Fibroblast of gingiva (primary cell): ENCODE measurements around the gene ZNF511.

Experiments
- DNase-seq: peaks from one replicate; pipeline ENCODE4 v3.0.0-alpha.2; 2011; ENCODE audit warnings: low read depth

ZNF511 gene

DNA sequence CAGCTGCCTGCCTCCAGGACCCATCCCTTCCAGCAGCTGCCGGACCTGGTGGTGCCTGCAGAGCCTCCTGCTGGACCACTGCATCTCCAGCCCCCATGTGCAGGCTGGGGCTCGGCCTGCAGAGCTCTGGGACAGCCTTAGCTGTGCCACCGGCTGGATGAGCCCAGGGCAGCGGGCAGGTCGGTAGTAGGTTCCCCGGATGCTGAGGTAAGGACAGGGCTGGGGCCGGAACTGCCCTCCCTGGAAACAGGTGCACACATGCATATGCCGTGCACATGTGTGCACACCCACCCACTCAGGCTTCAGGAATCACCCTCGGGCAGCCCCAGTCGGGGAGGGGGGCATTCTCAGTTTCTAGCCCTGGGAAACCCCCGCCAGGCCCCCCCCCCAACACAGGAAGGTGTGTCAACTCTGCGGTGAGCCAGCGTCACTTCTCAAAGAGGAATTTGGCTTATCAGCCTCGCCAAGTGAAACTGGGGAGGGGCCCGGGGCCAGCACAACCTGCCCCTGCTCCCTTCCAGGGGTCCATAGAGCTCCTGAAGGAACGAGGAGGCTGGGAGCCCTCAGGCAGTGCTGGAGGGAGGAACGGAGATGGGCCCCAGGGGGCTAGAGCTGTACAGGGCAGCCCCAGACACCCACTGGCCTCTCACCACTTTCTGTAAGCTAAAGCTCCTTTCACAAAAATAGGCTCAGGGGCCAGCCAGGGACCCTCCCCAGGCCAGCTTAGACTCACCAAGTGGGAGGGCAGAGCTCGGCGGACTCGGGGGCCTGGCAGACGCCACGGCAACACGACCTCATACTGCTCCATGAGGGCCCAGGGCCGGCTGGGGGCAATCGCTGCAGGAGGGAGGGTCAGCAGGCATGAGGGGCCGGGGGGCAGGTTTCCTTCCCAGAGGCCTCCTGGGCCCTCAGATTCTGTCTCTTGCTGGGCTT lies 33.7 kb upstream of the ZNF511 start:
- no peak for DNase-seq

DNA sequence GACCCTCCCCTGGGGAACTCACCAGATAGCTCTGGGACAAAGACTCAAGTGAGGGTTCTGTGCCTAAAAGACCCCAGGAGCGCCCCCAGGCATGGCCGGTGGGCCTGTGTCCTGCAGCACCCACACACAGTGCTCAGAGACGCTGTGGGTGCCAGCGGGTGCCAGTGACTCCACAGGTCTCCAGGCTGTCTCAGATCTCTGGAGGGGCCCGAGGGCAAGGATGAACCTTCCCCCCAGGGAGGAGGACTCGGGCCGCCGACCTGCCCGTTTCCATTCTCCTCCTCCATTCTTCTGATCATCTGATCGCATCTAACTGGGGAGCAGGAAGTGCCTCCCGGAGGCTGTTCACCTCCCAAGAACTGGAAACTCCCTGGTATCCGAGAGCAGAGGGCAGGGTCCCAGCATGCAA lies 33.0 kb upstream of the ZNF511 start:
- DNase-seq, result no peak

DNA sequence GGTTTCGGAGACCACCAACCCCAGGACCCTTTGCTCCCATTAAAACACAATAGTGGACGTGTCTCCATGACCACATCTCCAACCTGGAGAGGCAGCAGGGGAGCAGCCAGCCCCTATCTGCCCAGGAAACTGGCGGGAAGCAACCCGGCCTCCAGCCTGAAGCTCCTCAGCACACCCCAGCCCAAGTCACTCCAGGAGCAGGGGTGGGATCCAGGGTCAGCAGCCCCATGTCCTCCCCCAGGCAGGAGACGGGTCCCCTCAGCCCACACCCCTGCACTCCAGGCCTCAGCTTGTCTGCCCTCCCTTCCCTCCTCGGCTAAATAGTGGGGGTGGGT lies 32.6 kb upstream of the ZNF511 start:
- DNase-seq, result no peak

DNA sequence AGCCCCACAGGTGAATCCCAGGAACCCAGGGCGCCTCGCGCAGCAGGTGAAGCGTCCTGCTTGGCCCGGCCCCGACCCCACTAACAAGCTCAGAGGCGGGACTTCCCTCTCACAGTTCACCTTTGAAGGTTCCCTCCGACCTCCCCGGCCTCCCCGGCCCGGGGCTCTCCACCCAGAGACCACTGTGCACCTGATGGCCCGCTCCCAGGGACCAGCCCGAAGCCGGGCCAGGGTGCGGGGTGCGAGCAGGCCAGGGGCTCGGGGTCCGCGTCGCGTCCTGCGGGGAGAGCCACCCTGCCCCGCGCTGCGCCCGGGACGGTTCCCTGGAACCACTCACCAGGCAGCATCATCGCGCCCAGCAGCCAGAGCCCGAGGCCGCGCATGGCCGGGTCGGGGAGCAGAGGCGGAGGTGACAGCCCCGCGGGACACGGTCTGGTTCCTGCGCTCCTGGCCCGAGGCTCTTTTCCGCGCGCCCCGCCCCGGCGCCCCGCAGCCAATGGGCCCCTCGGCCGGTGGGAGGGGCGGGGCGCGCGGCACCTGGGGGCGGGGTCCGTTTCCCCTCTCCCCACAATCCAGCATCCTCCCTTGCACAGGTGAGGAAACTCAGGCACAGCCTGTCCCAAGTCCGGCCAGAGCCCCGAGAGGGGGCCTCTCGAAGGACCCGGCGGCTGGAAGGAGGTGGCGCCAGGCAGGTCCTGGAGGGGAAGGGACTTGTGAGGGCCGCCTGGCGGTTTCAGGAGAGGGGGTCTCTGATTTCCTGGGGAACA lies 32.1 kb upstream of the ZNF511 start, which contains the start of gene ADAM8:
ADAM8 (minus strand) TSS at position 434 of the 767 bp plus-strand sequence; CDS start at position 383, 51 bp downstream.
- no peak for DNase-seq

DNA sequence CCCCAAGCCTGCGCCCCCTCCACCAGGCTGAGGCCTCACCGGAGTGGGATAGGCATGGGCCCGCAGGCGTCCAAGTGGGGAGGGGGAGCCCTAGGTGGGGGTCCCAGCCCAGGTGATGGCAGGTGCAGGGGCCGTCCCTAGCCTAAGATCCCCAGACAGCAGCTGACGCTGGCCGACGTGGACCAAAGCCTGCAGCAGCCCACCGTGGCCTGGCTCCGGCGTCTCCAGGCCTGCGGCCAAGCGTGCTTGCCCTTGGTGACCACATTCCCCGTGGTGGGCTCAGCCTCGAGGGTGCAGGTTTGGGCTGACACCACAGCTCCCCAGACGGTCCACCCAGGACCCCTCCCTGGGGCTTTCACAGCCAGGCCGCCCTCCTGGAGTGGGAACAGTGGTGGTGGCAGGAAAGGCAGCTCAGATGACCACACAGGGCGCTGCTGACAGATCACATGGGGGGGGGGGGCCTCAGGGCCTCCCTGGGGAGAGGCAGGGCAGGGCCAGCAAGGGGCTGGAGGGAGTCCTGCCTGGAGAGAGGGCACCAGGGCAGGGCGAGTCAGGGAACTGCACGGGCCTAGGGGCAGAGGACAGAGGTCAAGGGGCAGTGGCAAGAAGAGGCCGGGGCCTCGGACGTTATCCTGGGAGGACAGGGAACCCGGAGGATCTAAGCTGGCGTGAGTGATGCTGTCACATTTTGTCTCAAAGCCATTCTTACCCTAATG lies 31.3 kb upstream of the ZNF511 start:
- no peak for DNase-seq

DNA sequence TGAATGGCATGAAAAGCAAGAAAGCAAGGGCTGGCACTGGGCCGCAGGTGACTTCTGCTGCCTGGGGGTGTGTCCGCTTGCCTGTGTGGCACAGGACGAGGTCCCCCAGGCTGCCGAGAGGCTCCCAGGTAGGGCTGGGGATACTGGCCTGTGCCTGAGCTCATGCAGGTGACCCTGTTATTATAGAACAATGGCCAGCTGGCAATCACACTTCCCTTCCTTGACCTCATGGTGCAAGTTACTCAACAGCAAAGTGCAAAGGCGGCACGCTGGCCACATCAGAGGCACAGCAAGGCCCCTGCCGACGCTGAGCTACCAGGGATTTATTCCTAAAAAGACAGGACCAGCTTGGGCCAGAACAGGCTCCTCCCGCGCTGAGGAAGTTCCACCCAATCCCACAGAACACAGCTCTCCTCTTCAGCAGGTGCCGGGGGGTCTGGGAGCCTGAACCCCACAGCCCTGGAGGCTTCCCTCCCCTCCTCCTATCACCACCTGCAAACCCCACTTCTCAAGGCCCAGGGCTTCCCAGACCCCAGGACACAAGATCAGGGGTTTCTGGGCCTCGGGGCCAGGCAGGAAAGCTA lies 30.6 kb upstream of the ZNF511 start:
- no peak for DNase-seq

DNA sequence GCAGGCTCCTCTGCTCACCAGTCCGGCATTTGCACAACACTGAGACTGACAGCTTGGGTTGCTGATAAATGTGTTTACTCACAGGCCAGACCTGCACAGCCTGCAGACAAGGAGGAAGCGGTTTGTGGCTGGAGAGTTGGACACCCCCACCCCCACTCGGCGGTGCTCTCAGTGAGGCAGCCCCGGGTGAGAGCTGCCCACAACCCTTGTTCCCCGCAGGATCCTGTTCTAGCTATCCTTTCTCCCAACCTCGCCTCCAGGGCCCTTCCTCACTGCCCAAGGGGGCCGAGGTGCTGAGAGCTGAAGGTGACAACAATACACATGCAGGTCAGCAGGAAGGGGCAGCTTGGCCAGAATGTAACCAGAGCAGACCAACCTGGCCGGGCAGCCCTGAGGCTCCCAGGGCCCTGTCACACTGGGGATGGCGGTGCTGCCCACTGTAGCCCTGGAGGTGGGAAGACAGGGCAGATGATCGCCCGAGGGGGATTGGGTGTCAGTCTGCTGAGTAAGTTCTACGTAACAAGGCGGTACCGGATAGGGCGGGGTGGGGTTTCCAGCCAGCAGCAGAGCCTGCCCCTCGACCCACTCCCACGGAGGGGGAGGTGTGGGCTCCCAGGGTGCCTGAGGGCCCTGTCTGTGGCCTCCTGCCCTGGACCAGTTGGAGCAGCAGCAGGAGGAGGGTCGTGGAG lies 30.0 kb upstream of the ZNF511 start:
- DNase-seq, result no peak

DNA sequence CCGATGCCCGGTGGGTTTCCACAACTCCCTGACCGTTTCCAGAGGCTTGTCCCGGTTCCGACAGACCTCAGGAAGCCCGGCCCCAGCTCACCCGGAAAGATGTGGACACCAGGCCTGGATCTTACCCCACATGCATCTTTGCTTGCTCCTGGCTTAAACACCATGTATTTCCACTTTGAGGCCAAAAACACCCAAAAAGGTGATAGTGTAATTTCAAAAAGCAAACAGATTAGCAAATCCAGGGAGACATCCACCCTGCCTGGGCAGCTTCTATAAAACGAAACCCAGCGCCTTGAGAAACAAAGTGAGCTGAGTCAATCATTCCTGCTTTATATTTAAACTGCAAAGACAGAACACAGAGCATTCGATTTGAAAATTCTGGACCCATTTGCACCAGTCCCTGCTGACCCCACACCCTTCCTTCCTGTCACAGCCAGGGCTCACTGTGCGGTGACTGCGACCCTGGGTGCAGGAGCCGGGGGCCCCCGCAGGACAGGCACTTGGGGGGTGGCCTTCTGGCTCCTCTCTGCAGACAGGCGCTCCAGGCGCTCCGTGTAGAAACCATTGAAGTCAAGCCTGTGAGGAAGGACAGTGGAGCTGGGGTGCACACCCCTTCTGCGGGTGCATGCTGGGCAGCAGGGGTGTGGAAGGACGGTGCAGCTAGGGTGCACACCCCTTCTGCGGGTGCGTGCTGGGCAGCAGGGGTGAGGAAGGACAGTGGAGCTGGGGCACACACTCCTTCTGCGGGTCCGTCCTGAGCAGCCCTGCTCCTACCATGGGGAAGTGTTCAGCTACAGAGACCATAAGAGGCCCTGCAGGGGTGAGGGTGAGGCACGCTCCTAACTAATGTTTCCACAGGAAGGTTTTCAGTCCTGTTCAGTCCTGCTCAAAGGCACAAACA lies 29.1 kb upstream of the ZNF511 start:
- DNase-seq, result no peak

DNA sequence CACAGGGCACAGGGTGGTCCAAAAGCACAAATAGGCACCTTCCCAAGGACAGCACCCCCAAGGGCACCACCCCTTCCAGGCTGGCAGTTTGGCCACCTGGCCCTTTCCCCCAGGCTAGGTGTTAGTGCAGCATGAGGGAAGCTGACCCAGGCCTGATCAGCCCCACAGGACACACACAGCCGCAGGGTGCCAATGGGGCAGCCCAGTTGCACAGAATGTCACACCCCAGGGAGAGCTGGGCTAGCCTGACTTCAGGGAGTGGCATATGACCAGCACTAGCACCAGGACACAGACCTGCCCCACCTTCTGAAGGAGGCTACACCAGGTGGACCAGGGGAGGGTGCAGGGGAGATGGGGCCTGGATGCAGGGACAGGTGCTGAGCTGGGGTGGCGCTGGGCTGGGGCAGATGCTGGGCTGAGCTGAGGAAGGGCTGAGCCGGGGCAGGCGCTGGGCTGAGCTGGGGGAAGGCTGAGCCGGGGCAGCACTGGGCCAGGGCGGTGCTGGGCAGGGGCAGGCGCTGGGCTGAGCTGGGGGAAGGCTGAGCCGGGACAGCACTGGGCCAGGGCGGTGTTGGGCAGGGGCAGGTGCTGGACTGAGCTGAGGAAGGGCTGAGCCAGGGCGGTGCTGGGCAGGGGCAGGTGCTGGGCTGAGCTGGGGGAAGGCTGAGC lies 28.2 kb upstream of the ZNF511 start:
- DNase-seq, result no peak

DNA sequence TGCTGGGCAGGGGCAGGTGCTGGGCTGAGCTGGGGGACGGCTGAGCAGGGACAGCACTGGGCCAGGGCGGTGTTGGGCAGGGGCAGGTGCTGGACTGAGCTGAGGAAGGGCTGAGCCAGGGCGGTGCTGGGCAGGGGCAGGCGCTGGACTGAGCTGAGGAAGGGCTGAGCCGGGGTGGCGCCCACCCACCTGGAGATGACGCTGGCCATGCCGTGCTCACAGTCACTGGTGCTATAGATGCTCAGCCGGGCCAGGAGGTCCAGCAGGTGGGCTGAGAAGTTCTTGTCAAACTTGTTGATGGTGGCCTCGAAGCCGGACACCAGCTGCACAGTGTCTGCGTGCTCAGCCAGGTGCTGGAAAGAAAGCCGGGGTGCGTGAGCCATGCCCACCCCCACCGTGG lies 27.6 kb upstream of the ZNF511 start:
- DNase-seq, result no peak

DNA sequence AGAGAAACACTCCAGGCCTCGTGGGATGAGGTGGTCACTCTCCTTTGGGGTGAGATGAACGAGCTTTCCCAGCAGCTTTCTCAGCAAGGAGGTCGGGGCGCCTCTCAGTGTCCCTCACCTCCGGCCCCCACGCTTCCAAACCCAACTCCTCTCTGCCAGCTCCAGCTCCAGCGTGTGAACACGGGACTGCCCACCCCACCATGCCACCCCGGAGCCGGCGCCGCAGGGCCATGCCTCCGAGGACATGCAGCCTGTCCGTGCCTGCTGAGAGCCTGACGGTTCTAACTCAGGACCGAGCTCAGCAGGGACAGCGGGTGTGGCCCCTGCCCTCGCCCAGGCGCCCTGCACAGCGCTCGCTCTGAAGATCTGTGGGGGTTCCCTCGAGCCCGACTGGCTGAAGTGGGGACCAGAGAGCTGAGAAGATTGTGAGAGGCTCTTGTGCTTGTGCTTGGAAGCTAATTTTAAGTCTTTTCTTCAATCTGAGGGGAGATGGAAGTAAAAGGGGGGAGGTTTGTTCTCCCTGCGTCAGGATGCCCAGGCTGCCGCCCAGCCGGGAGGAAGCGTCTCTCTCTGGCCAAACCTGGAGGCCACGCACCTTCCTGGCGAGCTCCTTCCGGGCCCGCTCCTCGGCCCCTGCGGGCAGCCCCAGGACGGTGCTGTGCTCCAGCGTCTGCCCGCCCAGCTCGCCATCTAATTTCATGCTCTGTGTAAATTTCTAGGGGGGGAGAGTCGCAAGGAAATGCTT lies 26.9 kb upstream of the ZNF511 start:
- no peak for DNase-seq

DNA sequence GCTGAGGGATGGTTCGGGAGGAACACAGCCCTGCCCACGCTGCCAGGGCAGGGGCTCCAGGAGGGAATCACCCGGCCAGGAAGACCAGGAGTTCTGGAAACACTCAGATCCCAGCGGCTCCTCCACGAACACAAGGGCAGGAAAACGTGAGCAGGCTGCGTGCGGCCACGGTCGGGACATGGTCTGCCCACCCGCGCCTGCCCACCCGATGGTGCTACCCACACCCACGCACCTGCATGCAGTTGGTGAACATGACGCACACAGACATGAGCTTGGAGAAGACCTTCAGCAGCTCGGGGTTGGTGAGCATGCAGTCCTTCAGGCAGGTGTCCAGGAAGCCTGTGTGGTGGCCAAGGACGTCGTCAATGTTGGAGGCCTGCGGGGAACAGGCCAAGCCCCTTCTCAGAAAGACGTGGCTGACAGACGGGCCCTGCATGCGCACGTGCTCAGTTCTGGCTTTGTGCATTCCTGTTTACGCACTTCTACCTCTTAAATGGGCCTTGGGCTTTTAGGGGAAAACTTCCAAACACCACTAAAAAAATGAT lies 25.8 kb upstream of the ZNF511 start:
- DNase-seq, result no peak

DNA sequence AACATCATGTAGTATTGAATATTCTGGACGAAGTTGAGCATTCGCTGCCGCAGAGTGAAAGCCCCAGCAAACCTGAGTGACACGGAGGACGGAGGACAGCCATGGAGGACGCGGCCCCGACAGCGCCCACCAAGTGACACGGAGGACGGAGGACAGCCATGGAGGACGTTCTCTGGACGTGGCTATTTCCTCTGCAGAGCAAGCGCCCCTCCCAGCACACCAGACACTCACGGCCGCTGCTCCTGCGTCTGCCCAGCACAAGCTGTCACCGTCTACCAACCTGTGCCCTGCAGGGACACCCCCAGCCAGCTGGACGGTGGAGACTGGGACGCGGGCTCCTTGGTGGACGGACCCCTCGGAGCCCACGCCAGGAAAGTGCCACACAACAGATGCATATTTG lies 24.8 kb upstream of the ZNF511 start:
- no peak for DNase-seq

DNA sequence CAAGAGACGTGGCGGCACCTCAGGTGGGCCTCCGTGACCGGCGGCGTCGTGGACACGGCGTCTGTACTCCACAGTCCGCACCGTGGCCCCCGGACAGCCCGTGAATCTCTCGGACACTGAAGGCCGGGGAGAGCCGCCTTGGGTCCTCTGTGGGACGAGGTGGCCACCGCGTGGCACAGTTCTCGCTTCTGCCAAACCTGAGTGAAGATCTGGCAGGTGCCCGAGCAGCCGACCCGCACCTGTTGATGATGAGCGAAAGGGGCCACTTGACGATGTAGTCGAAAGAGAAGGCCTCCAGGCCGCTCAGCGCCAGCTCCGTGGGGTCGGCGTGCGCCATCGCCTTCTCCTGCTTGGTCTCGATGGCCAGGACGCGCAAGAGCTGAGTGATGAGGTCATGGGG lies 23.5 kb upstream of the ZNF511 start:
- DNase-seq, result no peak

DNA sequence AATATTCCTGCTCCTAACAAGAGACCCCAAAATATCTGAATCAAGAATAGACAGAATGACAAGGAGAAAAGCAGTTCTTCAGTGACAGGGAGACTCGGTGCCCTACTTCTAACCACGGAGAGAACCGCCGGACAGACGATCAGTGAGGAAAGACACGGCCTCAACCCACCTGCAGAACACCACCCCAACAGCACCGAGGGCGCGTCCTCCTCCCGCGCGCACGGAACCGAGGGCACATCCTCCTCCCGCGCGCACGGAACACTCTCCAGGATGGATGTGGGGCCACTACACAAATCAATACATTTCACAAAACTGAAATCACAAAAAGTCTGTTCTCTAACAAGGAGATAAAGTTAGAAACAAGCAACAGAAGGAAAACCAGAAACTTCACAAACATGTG lies 22.3 kb upstream of the ZNF511 start:
- DNase-seq, result no peak

DNA sequence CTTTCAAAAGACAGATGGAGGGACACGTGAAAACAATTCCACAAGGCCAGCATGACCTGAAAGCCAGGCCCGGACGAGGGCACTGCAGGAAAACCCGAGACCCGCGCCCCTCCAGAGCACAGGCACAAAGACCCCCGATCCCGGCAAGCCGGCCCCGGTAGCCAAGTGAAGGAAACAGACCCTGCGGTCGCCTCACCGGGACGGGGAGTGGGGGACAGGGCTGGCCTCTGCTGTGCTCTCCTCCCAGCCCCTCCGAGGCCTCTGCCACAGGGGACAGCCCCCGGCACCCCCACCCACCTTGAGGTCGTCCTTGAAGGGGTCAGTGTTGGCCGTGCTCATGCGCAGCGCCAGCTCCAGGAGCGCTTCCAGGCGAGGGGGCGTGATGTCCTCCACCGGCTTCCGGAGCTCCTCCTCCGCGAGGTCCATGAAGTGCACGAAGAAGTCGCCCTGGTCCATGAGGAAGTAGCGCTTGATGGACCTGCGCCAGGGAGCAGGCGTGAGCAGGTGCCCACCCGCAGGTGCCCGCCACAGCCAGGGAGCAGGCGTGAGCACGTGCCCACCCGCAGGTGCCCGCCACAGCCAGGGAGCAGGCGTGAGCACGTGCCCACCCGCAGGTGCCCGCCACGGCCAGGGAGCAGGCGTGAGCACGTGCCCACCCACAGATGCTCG lies 20.7 kb upstream of the ZNF511 start:
- no peak for DNase-seq

DNA sequence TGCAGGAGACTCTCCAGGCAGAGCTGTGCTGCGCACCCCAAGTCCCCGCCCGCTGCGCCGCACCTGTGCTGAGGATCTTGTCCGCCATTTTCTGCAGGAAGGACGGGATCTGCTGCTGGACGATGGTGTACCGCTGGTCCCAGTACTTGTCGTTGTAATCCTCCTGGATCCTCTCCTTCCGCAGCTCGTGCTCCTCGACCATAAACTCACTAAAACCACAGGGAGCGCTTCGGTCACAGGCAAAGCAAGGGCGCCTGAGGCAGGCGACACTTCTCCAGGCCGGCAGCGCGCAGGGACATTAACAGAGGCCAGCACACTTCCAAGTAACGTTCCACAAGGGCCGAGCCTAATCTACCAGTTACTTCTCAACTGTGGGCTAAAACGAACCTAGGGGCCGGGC lies 19.0 kb upstream of the ZNF511 start:
- no peak for DNase-seq
